ENCODE data around the gene ADCY1. TPM values are rescaled to one million over a fixed set of nuclear protein-coding genes. Genes with fewer than 3 reads are reported as not detected.

ADCY1 gene
- total RNA-seq, 2 experiments from 2014 or later = 0.21 to 0.29 TPM

DNA sequence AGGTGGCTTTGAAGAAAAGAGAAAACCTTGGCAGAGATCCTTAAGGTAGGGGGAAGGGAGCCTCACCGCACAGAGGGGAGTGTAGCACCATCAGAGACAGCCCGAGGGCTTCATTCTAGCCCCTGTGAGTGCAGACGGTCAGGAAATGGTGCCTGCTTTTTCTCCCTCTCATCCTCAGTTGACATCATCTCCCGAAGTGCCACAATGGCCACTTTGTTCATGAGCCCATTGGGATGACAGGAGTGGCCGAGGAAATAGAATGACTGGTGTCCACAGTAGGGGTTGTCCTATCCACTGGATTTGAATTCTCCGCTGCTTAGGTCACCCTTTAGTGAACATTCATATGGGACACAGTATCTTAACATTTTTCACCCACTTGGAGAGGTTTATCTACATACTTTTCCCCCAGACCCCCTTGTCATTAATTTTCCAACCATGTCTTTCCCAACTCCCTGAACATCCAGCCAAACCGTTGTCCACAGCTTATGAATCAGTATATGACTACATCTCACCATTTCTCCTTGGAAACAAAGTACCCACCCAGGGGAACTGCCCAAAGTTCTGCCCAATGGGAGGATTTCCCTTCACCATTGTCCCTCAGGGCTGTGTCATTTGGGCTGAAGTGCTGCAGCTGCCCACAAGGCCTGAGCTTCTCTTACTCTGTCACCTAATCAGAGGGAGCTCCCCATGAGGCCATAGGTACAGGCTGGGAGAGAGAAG, 108.8 kb downstream of the ADCY1 start:
- CTCF ChIA-PET = no interaction called here
- no peak overlapping the region for H3K4me3 Mint-ChIP-seq

DNA sequence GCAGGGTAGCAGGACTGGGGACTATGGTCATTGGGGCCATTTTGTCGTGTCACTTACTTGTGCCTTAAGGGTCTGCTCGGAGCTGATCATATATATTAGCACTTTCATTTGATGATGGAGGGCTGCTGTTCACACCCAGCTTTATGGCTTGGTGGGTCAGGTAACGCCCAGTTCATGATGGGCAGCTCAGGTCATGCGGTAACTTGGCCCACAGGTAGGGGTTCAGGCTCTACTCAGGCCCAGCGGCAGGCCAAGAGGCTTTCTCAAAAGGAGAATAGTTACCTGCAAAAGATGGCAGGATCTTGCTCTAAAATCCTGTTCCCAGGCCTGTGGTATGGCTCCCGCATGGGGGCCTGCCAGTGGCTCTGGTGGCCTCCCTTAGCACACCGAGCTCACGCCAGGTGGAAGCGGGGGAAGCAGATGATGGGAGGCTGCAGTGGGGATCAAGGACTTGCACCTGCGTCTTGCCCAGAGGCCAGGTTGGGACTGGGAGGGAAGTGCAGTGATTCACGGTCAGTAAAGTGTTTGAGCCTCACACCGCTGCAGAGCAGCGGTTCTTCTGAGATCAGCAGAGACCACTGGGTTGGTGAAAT, 109.5 kb downstream of the ADCY1 start:
- H3K27me3 Mint-ChIP-seq (ENCODE audit: low read depth) = no peaks in the 10 kb centered on the region
- DNase-seq (peak; percentile 12), ATAC-seq (no peak)
- no peaks in the 10 kb centered on the region for H3K9me3 Mint-ChIP-seq (ENCODE audit: insufficient read depth)
- H3K4me1 Mint-ChIP-seq (ENCODE audit: low read depth) = no peaks in the 10 kb centered on the region
- H3K36me3 Mint-ChIP-seq (ENCODE audit: low read depth) = no peaks in the 10 kb centered on the region
- no peak overlapping the region for H3K27ac Mint-ChIP-seq
- POLR2A ChIA-PET = no interaction called here
- no peak overlapping the region for H3K4me3 Mint-ChIP-seq
- CTCF ChIA-PET = no interaction called here

More for the DNA sequence above, 108.8 kb downstream of the ADCY1 start:
- no peak for ATAC-seq
- peak; percentile 16 for DNase-seq
- Mint-ChIP-seq H3K4me1 (ENCODE audit: low read depth) (no peaks in the 10 kb centered on the region), H3K9me3 (ENCODE audit: insufficient read depth) (no peaks in the 10 kb centered on the region), H3K27me3 (ENCODE audit: low read depth) (no peaks in the 10 kb centered on the region), H3K36me3 (ENCODE audit: low read depth) (no peaks in the 10 kb centered on the region), H3K27ac (no peak overlapping the region)
- POLR2A ChIA-PET = no interaction called here

DNA sequence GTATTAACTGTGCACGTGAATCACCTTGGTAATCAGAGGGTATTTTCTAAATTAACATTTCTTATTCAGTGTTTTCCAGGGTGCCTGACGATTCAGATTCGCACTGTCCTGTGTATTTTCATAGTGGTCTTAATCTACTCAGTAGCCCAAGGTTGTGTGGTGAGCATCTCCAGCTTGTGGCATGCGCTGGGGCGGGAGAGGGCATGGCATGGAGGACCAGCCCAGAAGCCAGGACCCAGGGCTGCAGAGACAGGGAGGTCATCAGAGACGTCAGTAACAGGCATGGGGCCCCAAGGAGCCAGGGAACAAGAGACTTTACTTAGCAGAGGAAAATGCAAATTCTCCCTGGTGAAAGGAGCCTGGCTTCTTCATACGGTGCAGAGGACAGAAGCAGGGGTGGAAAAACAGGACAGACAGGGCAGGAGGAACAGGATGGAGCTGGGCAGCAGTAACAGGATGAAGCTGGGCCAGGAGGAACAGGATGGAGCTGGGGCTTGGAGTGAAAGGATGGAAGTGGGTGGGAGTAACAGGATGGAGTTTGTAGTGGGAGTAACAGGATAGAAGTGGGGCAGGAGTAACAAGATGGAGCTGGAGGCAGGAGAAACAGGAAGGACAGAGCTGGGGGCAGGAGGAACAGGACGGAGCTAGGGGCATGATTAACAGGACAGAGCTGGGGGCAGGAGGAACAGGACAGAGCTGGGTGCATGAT, 110.9 kb downstream of the ADCY1 start:
- H3K9me3 Mint-ChIP-seq (ENCODE audit: insufficient read depth) = no peaks in the 10 kb centered on the region
- no peak for ATAC-seq
- H3K4me3 Mint-ChIP-seq = no peak overlapping the region
- peak; percentile 5 for DNase-seq
- no peaks in the 10 kb centered on the region for H3K36me3 Mint-ChIP-seq (ENCODE audit: low read depth)
- ChIA-PET CTCF (no interaction called here), POLR2A (no interaction called here)
- no peak overlapping the region for H3K27ac Mint-ChIP-seq
- H3K27me3 Mint-ChIP-seq (ENCODE audit: low read depth) = no peaks in the 10 kb centered on the region
- peaks cover 7% of the 10 kb centered on the region for H3K4me1 Mint-ChIP-seq (ENCODE audit: low read depth)

DNA sequence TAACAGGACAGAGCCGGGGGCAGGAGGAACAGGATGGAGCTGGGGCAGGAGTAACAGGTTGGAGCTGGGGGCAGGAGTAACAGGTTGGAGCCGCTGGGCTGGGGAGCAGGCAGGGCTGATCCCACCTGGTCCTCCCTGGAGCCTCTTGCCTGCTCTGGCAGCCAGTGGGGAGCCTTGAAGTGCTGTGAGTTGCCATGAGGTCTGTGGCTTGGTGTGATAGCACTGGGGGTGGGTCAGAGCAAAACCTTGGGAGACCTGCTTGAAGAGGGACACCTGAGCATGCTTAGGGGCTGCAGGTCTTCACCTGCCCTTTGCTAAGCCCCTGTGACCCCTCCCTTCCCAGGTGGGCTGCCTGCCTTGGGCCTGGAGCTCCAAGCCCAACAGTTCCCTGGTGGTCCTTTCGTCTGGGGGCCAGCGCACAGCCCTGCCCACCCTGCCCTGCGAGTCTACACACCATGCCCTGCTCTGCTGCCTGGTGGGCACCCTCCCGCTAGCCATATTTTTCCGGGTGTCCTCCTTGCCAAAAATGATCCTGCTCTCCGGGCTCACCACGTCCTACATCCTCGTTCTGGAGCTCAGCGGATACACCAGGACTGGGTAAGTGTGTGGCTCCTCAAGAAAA, 111.6 kb downstream of the ADCY1 start:
- Mint-ChIP-seq H3K27ac (no peak overlapping the region), H3K27me3 (ENCODE audit: low read depth) (no peaks in the 10 kb centered on the region), H3K9me3 (ENCODE audit: insufficient read depth) (no peaks in the 10 kb centered on the region), H3K4me1 (ENCODE audit: low read depth) (peaks cover 7% of the 10 kb centered on the region), H3K36me3 (ENCODE audit: low read depth) (no peaks in the 10 kb centered on the region), H3K4me3 (no peak overlapping the region)
- ATAC-seq (no peak), DNase-seq (no peak)
- POLR2A ChIA-PET = no interaction called here
- CTCF ChIA-PET = no interaction called here

DNA sequence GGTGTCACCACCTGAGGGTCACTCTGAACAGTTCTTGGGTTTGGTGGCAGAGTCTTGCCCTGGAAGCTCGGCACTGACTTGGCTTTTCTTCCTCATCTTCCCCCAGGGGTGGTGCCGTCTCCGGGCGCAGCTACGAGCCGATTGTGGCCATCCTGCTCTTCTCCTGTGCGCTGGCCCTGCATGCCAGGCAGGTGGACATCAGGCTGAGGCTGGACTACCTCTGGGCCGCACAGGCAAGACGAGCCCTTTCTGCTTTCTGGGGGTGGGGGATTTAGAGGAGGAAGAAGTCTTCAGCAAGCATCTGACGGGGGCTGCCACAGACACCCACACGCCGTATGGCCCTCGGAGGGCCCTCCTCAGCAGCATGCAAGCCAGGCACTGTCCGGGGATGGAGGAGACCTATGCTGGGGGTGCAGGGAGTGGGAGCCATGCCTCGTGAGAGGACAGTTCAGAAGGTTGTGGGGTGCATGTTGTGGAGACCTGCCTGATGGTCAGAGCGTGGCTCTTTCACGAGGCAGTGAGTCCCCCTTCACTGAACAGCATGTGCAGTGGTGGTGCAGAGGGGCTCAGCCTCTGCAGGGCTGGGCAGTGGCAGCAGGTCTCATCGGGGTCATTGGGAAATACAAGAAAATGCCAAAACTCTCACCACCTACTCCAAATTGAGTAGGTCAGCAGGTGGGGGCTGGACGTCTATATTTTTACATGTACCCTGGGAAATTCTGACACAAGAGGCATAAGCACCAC, 112.4 kb downstream of the ADCY1 start:
- Mint-ChIP-seq H3K4me1 (ENCODE audit: low read depth) (peaks cover 7% of the 10 kb centered on the region), H3K27ac (no peak overlapping the region), H3K4me3 (no peak overlapping the region), H3K9me3 (ENCODE audit: insufficient read depth) (no peaks in the 10 kb centered on the region), H3K27me3 (ENCODE audit: low read depth) (no peaks in the 10 kb centered on the region), H3K36me3 (ENCODE audit: low read depth) (no peaks in the 10 kb centered on the region)
- ATAC-seq (no peak), DNase-seq (peak; percentile 8)
- CTCF ChIA-PET = no interaction called here
- POLR2A ChIA-PET = no interaction called here

DNA sequence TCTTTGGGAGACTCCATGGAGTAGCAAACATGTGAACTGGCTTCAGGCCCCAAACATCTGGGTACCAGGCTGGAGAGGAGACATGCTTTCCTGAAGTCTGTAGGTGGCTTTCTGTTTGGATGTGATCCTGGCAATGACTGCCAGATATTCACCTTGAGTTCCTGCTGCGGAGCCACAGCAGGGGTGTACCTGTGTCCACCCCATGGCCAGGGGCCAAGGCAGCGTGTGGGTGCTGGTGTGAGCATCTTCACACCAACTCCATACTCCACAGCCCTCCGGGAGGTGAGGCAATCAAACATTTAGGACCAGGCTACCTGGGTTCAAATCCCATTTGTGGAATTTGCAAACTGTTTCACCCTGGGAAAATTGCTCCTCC, 113.0 kb downstream of the ADCY1 start:
- POLR2A ChIA-PET = no interaction called here
- Mint-ChIP-seq H3K27me3 (ENCODE audit: low read depth) (no peaks in the 10 kb centered on the region), H3K4me1 (ENCODE audit: low read depth) (peaks cover 7% of the 10 kb centered on the region), H3K27ac (no peak overlapping the region), H3K9me3 (ENCODE audit: insufficient read depth) (no peaks in the 10 kb centered on the region), H3K4me3 (no peak overlapping the region), H3K36me3 (ENCODE audit: low read depth) (no peaks in the 10 kb centered on the region)
- ATAC-seq (no peak), DNase-seq (no peak)
- CTCF ChIA-PET = no interaction called here

DNA sequence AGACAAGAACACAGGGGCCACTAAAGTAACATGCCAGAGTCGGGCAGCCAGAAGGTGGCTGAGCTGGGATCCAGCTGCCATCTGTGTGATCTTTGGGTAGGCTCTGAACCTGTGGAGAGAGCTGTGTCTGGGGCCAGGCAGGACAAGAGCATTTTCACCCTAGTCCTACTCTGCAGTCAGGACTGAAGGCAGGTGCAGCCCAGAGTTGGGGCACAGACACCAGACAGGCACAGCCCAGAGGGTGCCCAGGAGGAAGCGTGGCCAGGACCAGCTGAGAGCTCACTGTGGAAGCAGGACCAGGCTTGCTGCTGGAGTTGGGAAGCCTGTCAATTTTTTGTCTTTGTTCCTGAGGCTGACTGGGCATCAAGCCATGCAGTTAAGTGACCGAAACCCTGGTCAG, 113.6 kb downstream of the ADCY1 start:
- CTCF ChIA-PET = no interaction called here
- DNase-seq (no peak), ATAC-seq (no peak)
- H3K27me3 Mint-ChIP-seq (ENCODE audit: low read depth) = no peaks in the 10 kb centered on the region
- no peaks in the 10 kb centered on the region for H3K36me3 Mint-ChIP-seq (ENCODE audit: low read depth)
- no peak overlapping the region for H3K4me3 Mint-ChIP-seq
- H3K4me1 Mint-ChIP-seq (ENCODE audit: low read depth) = peaks cover 7% of the 10 kb centered on the region
- H3K9me3 Mint-ChIP-seq (ENCODE audit: insufficient read depth) = no peaks in the 10 kb centered on the region
- POLR2A ChIA-PET = no interaction called here
- no peak overlapping the region for H3K27ac Mint-ChIP-seq

DNA sequence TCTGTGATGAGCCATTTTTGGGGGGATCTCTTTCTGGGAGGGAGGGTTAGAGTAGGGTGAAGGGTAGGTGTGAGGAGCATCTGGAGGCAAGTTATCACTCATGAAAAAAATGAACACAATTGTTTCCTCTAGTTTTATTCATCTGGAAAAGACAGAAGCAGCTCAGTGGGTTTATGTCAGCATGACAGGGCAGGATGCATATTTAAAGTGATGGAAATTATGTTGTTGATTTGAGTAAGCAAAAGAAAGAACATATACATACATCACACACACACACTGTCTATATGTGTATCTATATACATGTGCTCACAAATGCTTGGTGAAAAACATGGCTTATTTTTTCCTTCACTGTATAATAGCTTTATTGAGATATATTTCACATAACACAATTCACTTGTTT, 114.2 kb downstream of the ADCY1 start:
- DNase-seq (no peak), ATAC-seq (no peak)
- Mint-ChIP-seq H3K4me1 (ENCODE audit: low read depth) (peaks cover 7% of the 10 kb centered on the region), H3K27me3 (ENCODE audit: low read depth) (no peaks in the 10 kb centered on the region), H3K27ac (no peak overlapping the region), H3K36me3 (ENCODE audit: low read depth) (no peaks in the 10 kb centered on the region), H3K9me3 (ENCODE audit: insufficient read depth) (no peaks in the 10 kb centered on the region), H3K4me3 (no peak overlapping the region)
- POLR2A ChIA-PET = no interaction called here
- CTCF ChIA-PET = no interaction called here

DNA sequence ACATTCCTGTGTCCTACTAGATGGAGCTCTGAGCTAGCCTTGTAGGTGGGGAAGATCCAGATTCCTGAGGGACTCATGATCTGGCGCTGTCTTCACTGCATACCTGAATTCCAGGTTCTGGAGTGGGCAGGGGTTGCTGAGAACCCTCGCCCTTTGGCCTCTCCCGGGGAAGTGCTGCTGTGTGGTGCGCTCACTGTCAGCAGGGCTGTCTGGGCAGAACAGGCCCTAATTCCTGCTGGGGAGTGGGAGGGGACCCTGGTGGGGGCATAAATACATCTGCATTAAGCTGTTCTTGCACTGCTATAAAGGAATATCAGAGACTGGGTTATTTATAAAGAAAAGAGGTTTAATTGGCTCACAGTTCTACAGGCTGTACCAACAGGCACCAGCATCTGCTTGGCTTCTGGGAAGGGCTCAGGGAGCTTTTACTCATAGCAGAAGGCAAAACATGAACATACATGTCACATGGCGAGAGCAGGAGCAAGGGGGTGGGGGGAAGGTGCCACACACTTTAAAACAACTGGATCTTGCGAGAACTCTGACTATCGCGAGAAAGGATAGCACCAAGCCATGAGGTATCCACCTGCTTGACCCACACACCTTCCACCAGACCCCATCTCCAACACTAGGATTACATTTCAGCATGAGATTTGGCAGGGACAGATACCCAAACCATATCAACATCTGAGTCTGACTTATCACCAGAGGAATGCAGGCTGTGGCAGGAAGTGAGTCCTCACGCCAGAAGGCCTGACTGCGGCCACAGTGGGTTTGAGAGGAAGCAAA, 115.0 kb downstream of the ADCY1 start:
- no peaks in the 10 kb centered on the region for H3K9me3 Mint-ChIP-seq (ENCODE audit: insufficient read depth)
- no peak for ATAC-seq

DNA sequence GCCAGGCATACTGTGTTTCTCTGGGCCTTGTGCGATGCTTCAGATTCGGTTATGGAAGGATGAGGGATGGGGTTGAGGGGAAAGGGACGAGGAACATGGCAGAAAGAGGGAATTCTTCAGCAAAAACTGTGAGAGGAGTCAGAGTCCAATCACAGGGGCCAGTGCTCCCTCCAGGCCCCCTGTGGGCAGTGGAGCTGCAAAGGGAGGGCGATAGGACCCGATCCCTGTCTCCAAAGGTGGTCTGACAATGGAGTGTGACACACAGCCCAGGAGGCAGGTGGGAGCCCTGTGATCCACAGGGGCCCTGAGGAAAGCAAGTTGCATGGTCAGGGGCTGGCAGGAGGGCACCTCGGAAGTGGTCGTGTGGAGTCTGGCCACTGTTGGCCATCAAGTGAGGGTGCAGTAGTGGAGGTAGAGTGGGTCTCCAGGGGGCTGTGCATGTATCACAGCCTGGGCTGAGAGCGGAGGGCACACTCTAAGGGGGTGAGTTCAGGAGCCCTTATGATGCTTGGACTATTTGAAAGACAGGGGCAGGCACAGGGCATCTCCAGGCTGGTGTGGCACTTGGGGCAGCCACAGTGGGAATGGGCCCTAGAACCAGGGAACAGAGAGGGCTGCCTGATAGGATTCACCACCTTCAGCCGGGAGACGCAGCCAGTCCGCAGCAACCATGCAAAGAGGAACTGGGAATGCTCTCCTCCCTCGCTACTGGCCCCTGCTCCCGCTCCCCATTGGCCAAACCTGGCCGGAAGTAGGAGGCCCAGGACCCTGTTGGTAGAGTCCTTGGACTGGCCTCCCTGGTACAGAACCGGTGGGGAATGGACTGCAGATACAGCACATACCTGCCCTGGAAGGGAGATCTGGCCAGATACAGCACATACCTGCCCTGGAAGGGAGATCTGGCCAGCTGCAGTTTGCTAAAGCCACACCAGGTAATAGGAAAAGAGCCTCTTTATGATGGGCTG, 115.9 kb downstream of the ADCY1 start:
- no peak for DNase-seq
- Mint-ChIP-seq H3K4me3 (no peak overlapping the region), H3K36me3 (ENCODE audit: low read depth) (no peaks in the 10 kb centered on the region), H3K9me3 (ENCODE audit: insufficient read depth) (no peaks in the 10 kb centered on the region), H3K27ac (no peak overlapping the region), H3K4me1 (ENCODE audit: low read depth) (peaks cover 7% of the 10 kb centered on the region), H3K27me3 (ENCODE audit: low read depth) (no peaks in the 10 kb centered on the region)
- POLR2A ChIA-PET = no interaction called here
- no peak for ATAC-seq
- CTCF ChIA-PET = no interaction called here

More for the DNA sequence above, 115.0 kb downstream of the ADCY1 start:
- Mint-ChIP-seq H3K36me3 (ENCODE audit: low read depth) (no peaks in the 10 kb centered on the region), H3K27me3 (ENCODE audit: low read depth) (no peaks in the 10 kb centered on the region), H3K27ac (no peak overlapping the region), H3K4me1 (ENCODE audit: low read depth) (peaks cover 7% of the 10 kb centered on the region), H3K4me3 (no peak overlapping the region)
- ChIA-PET POLR2A (no interaction called here), CTCF (no interaction called here)
- DNase-seq = peak; percentile 20

DNA sequence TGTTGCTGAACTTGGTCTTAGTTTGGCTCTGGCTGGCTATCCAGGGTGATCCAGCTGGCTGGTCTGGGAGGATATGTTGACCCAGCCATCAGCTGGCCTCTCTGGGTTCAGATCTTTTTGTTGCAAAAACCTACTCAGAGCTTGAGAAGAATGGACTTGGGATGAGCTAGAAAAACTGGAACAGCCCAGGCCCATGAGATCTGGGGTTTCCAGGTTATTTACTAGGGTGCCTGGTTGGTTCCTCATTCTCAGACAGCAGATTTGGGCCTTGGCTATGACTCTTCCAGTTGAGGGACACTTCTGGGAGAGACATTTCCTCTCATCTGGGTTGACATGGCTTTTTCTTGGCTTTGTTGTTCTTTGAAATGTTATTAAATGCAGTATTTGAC, 116.6 kb downstream of the ADCY1 start:
- Mint-ChIP-seq H3K36me3 (ENCODE audit: low read depth) (no peaks in the 10 kb centered on the region), H3K27ac (no peak overlapping the region), H3K4me1 (ENCODE audit: low read depth) (peaks cover 7% of the 10 kb centered on the region), H3K4me3 (no peak overlapping the region), H3K9me3 (ENCODE audit: insufficient read depth) (no peaks in the 10 kb centered on the region), H3K27me3 (ENCODE audit: low read depth) (no peaks in the 10 kb centered on the region)
- no peak for ATAC-seq
- DNase-seq = no peak
- CTCF ChIA-PET = no interaction called here
- POLR2A ChIA-PET = no interaction called here
